ENCODE data around the gene FHDC1.

The FHDC1 gene

DNA sequence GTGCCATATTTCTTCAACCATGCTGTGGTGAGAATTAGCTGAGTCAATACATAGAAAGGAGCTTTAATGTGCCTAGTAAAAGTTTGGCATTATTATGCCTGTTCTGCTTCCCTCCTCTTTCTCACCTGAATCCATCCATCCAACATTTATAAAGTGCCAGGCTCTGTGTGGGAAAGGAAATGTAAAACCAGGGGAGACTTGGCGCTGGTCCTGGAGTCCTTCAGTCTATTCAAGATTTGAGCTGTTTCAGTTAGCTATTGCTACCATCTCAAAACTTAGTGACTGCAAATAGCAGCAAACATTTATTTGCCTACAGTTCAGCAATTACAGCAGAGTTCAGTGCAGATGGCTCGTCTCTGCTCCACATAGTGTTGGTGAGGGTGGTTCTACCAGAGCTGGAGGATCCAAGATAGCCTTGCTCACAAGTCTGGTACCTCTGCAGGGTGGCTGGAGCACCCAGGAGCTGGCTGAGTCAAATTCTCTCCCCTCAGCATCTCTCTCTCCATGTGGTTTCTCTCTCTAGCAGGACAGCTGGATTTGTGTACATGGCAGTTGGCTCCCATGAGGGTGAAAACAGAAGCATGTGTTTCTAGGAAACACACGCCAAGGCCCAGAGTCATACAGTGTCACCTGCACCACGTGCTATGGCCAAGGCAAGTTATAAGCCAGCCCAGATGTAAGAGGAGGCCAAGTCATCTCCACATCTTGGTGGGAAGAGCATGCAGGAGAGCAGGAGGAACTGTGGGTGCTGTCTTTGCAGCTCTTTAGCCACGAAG is 77.3 kb downstream of the FHDC1 start:
- DNase-seq = no peak

DNA sequence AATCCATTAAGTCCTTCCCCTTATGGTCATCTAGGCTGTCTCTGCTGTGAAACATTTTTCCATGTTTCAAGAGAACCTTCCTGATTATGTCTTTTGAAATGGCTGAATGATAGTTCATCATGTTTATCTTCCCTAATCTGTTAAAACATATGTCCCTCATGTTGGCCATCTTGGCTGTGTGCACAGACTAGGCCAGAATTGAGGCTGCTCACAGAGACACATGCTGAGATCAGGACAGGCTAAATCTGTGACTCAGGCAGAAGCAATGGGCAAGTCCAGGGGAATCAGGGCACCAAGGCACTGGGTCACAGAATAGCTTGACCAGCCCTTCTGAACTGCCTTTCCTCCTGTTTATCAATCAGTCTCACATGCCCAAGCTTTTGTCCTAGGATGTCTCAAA is 78.3 kb downstream of the FHDC1 start:
- DNase-seq = no peak

DNA sequence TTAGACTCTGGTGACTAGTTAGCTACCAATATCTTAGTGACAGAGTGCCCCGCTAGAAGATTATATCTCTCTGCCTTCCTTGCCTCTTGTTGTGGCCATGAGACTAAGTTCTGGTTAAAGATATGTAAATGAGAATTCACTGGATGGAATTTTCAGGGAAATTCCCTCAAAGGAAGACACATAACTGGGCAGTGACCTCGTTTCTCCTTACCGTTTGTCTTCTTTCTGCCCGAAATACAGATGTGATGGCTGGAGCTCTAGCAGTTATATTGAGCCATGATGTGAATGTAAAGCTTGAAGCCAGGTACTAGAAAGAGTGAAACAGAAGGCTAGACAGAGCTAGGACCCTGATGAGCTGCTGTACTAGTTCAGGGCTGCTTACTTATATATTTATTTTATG is 80.5 kb downstream of the FHDC1 start:
- DNase-seq = no peak

DNA sequence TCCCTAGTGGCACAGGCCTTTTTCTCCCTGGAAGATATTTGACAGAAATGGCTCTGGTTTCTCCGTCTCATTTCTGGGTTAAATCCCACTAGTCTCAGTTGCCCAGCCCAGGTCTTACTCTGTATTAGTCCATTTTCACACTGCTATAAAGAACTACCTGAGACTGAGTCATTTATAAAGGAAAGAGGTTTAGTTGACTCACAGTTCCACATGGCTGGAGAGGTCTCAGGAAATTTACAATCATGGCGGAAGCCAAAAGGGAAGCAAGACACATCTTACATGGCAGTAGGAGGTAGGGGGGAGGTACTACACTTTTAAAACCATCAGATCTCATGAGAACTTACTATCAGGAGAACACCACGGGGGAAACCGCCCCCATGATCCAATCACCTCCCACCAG is 81.9 kb downstream of the FHDC1 start:
- DNase-seq = no peak

DNA sequence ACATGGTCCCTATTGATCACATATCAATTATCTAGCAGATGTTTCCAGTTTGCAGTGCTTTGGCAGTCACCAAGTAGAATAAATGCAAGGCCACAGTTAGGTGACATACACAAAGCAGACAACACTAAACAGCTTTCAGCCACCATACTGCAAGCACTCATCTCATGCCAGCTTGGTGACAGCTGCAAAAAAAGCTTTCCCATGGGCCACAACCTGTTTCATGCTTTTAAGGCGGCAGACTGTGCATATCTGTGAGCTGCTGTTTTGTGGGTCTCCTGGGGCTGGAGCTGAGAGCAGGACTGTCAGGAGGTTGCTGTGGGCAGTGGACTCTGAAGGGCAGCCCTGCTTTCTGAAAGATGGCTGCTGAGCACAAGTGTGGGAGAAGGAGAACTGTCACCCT is 82.6 kb downstream of the FHDC1 start:
- DNase-seq = no peak

DNA sequence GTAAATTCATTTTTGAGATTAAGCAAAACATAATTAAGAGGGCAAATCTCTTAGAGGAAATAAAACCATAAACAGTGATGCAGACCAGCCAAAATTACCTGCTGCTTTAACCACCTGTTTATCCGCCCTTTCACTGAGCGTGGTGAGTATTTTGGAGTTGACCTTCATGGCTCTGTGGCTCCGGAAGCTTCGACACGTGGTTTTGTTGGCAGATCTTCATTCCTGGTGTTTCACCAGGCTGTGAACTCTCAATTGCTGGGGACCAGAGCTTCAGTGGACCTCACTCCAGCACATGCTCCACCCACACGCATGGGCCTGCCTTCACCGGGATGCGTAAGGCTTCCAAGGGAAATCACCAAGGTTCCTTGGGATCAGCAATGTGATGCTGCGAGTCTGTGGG is 83.8 kb downstream of the FHDC1 start:
- no peak for DNase-seq

DNA sequence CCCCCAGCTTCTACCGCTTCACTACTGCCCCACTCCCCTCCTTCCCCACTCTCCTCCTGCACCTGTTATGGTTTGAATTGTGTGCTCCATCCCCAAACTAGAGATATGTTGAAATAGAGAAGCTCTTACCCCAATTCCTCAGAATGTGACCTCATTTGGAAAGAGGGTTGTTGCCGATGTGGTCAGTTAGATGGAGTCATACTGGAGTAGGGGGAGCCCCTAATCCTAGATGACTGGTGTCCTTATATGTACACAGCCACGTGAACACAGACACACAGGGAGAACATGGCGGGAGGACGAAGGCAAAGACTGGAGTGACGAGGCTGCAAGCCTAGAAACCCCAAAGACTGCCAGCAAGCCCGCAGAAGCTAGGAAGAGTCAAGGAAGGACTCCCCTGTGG is 84.3 kb downstream of the FHDC1 start:
- no peak for DNase-seq

DNA sequence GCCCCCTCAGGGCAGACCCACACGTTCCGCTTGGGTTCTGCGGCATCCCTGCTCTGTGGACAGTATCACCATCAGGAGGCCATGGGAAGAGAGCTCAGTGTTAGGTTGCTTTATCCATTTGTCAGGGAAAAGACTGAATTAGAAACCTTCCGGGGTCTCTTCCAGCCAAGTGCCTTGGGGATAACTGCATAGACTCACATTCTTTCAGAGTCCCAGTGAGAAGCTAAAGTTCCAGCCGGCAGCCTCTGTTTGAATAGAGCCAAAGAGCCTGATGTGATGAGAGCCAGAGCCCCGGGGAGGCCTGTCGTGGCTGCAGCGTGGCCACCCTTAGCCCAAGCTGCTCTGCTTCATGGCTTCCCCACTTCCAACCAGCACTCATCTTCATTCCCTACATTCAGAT is 85.2 kb downstream of the FHDC1 start:
- DNase-seq = no peak

DNA sequence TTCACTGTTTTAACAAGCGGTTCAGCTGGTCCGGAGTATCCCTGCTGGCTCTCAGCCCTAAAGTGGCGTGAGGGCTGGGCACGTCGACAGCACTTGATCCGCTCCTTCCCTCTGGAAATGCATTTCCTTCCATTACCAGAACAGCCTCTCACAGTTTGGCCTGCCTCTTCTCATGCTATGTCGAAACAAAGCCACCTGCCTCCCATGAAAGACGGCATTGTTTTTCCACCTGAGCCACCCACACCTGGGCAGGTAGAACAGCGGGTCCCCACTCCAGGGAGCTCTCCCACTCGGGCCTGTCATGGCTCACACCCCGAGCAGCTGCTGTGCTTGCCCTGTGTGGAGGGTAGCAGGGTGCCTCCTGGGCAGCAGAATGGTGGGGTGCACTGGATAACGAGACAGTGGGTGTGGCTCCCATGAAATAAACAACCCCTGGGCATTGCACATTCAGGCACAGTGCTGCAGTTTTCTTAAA is 86.2 kb downstream of the FHDC1 start:
- no peak for DNase-seq

DNA sequence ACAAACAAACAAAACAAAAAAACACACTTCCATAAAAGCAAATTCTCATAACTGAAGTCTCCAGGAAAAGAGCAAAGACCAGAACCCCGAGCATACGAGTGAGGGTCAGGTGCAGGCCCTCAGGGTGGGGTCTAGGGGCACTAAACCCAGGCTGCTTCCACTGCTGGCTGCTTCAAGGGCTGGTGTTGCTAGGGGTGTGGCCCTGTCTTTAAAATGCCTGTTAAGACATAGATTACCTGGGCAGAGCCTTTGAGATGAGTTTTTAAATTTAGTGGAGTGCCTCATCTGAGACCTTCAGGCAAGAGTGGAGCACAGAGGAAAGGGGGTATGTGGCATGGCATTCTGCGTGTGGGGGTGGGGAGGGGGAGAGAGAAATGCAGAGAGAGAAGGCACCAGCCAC is 87.0 kb downstream of the FHDC1 start:
- no peak for DNase-seq

DNA sequence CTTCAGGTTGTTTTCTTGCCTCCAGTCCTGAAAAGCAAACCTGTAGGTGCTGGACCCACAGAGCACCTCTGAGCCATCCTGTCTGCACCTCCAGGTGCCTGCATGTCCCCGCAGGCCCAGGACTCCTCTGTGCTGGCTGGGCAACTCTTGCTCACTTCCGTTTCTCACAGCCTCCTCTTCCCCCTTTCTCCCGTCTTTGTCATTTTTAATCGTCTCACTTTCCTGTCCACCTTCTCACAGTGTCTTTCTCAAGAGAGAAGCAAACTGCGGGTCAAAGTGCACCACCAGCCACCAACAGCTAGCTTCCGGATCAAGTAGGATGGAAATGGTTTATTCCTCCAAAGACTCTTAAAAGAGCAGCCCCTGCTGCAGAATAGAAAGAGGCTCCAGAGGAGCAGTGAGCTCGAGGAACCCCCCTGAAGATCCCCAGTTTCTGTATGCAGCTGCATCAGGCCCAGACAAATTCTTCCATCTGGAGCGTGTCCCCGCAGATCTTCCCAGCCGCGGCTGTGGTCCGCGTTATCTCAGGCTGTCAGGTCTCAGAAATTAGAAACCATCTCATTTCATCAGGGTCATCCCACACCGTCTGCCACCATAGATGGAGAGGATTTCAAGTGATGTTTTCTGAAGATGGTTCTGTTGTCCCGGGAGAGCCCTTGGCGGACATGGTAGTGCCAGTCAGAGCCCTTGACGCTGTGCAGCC is 87.7 kb downstream of the FHDC1 start:
- DNase-seq = no peak

DNA sequence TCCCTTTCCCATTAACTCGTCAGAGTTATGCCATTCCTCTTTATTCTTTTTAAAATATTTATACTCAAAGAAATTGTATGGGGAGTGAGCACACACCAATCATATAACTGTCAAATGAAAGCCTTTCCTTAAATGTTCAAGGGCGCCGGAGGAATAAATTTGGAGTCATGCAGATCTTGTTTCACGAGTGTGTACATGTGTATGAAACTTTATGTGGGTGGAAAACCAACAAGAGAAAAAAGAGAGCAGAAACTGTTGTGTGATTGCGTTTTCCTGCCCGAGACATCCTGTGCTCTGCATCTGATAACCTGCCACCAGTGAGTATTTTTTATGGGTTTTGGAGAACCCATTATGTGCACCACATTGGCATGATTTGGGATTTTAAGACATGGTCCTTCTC is 88.3 kb downstream of the FHDC1 start:
- no peak for DNase-seq

DNA sequence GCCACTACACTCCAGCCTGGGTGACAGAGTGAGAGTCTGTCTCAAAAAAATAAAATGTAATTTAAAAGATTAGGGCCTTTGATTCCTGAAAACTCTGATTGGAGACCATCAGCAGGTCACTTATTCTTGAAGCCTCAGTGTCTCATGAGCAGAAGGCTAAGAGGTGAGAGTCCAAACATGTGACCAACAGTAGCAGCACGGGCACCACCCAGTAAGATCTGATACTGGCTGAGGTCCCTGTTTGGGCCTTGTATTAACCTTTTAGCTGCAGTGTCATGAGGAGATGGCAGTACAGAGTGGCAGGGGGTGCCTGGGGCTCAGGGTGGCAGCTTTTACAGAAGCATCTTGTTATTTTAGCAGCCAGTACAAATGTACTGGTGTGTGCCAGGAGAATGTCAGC is 89.3 kb downstream of the FHDC1 start:
- no peak for DNase-seq

DNA sequence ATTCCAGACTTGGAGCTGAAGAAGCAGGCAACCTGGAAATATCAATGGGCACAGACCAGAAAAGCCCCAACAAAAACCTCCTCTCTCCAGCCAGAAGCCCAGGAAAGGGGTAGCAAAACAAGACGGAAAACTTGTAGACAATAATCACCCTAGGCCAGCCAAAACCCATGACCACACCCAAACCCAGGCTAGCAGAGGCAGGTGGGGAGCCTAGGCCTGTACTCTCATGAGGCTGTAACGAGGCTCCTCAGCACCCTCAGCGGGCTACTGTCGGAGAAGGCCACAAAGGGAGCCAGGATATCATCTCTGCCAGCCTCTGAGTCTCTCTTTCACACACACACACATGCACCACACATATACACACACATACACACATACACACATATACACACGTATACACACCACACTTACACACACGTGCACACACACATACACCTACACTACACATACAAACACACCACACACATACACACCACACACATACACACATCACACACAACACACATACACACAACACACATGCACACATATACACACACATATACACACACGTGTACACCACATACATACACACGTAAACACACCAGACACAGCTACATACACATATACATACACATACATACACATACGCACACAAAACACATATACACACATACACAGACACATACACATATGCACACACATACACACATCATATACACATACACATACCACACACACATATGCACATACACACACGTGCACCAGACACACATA is 90.6 kb downstream of the FHDC1 start:
- DNase-seq = no peak

DNA sequence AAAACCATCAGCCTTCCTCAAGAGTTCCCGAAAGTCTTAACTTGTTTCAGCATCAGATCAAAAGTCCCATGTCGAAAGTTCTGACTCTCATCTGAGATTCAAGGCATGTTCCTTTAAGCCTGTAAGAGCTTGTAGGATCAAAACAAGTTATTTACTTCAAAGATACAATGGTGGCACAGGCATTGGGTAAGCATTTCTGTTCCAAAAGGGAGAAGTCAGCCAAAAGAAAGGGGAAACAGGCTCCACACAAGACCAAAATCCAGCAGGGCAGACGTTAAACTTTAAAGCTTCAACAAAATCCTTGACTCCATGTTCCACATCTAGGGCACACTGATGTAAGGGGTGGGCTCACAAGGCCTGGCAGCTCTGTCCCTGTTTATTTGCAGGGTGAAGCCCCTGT is 91.7 kb downstream of the FHDC1 start:
- no peak for DNase-seq

DNA sequence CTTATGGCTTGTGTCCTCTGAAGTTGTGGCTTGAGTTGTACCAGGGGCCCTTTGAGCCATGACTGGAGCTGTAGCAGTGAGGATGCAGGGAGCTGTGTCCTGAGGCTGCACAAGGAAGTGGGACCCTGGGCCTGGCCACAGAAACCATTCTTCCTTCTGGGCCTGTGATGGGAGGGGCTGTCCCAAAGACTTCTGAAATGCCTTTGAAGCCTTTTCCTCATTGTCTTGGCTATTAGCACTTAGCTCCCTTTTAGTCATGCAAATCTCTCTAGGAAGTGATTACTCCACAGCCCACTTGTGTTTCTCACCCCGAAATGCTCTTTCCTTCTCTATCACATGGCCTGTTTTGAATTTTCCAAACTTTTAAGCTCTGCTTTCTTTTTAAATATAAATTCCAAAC is 92.4 kb downstream of the FHDC1 start:
- DNase-seq = no peak

Data from activated CD4-positive, alpha-beta T cell treated with anti-CD3 and anti-CD28 coated beads for 4 hours (primary cell).